ENCODE results near the gene TMEM186. TPM values are rescaled to one million over a fixed set of nuclear protein-coding genes. Genes with fewer than 3 reads are reported as not detected.

Gene TMEM186
- total RNA-seq, 1 donor from 2014 or later, result 10.6 TPM

GRCh38 chr16:8816967-8817655 is 19.7 kb upstream of the TMEM186 start:
- ChIA-PET POLR2A (interaction anchor here (1.1 to 2.3 kb wide), 2 partner anchors 52 to 74 kb away, joined by 3 to 10 read pairs; partner anchors contain the start of gene CARHSP1), CTCF (no interaction called here)
- no peak for ATAC-seq (ENCODE audit: low read depth)

DNA sequence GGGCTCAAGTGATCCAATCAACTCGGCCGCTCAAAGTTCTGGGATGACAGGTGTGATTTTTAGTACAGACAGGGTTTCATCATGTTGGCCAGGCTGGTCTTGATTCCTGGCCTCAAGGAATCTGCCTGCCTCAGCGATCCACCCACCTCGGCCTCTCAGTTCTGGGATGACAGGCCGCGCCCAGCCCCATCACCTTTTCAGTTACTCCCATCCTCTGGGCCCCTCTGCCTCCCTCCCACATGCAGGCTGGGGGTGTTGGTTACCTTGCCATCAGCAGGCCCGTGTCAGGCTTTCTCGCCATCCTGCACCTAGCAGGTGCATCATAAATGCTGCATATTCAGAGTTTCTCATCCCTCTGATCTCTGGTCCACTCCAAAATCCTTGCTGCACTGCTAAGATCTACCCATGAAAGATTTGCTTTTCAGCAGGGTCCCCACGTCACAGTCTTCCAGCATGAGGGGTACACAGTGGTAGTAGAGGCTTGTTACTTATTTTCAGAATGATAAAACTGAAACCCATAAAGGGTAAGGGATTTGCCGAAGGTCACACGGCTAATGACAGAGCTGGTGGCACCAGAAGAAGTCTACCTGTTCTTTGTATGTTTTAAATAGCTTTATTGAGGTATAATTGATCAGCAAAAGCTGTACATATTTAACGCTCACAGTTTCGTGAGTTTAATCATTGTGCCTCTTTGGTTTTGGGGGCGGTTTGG is 16.8 kb upstream of the TMEM186 start:
- Mint-ChIP-seq H3K36me3 (ENCODE audit: low read depth) (peaks cover 86% of the 10 kb centered on the region), H3K27ac (no peak overlapping the region), H3K27me3 (no peaks in the 10 kb centered on the region), H3K4me3 (no peak overlapping the region), H3K9me3 (no peaks in the 10 kb centered on the region), H3K4me1 (peaks cover 14% of the 10 kb centered on the region)
- CTCF ChIA-PET, result no interaction called here
- no peak for TF ChIP-seq CTCF (IDR thresholded peaks at IDR 0.05)
- no peak for DNase-seq
- intact Hi-C loops (cut with micrococcal nuclease), result no loop called here
- POLR2A ChIA-PET, result no interaction called here
- no peak for ATAC-seq (ENCODE audit: low read depth)

More at GRCh38 chr16:8816967-8817655, 19.7 kb upstream of the TMEM186 start:
- Mint-ChIP-seq H3K9me3 (no peaks in the 10 kb centered on the region), H3K27ac (no peak overlapping the region), H3K4me3 (no peak overlapping the region), H3K27me3 (no peaks in the 10 kb centered on the region), H3K36me3 (ENCODE audit: low read depth) (peaks cover 81% of the 10 kb centered on the region), H3K4me1 (peaks cover 19% of the 10 kb centered on the region)
- TF ChIP-seq CTCF (IDR thresholded peaks at IDR 0.05), result no peak
- intact Hi-C loops (cut with micrococcal nuclease), result no loop called here
- DNase-seq, result no peak

GRCh38 chr16:8812162-8812843 is 14.9 kb upstream of the TMEM186 start:
- intact Hi-C loops (cut with micrococcal nuclease), result no loop called here
- TF ChIP-seq CTCF (IDR thresholded peaks at IDR 0.05), result no peak
- Mint-ChIP-seq H3K27ac (no peak overlapping the region), H3K9me3 (no peaks in the 10 kb centered on the region), H3K4me1 (peaks cover 2% of the 10 kb centered on the region), H3K36me3 (ENCODE audit: low read depth) (peaks cover 87% of the 10 kb centered on the region), H3K4me3 (no peak overlapping the region), H3K27me3 (no peaks in the 10 kb centered on the region)
- ChIA-PET CTCF (no interaction called here), POLR2A (no interaction called here)
- no peak for DNase-seq
- no peak for ATAC-seq (ENCODE audit: low read depth)

DNA sequence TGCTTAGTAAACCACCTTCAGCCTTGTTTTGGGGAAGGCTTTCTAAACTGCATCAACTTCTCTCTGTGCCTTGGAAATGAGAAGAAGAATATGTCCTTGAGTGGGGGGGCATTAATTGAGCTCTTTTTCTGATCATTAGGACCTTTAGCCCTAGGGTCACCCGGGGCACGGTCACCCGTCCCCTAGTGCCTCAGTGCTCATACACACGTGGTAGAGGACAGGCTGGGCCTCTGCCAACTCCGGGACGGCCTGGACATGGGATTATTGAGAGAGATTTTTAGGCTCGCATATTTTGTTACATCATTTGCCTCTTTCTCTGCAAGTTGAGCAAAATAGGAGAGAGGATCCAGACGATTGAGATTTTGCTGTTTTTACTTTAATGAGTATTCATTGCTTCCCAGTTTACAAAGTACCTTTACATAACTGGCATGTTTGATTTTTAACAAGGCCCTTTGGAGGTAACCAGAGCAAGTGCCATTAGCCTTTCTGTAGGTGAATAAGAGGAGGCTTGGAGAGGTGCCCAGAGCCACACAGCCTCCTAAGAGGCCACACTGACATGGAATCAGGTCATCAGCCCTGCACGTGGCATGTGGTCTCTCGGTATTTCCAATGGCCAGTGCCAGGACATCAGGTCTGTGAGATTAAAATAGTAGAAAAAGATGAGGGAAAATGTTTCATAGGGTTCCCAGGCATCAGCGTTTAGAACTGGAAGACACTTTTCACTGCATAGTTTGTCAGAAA is 11.3 kb upstream of the TMEM186 start:
- H3K27ac Mint-ChIP-seq, result no peak overlapping the region
- ChIA-PET CTCF (no interaction called here), POLR2A (no interaction called here)
- intact Hi-C loops (cut with micrococcal nuclease), result no loop called here
- H3K9me3 Mint-ChIP-seq, result no peaks in the 10 kb centered on the region
- ATAC-seq (ENCODE audit: low read depth) (no peak), DNase-seq (no peak)
- no peak for TF ChIP-seq CTCF (IDR thresholded peaks at IDR 0.05)
- H3K4me1 Mint-ChIP-seq, result no peaks in the 10 kb centered on the region
- peaks cover 93% of the 10 kb centered on the region for H3K36me3 Mint-ChIP-seq (ENCODE audit: low read depth)
- no peaks in the 10 kb centered on the region for H3K27me3 Mint-ChIP-seq
- H3K4me3 Mint-ChIP-seq, result no peak overlapping the region

Data from activated B cell treated with CpG ODN at 0.5 μM for 24 hours (primary cell).